SK-N-SH (cell line): Measurements from ENCODE around the gene EFHD1. TPM values are rescaled to one million over a fixed set of nuclear protein-coding genes. Genes with fewer than 3 reads are reported as not detected.
A peak's percentile ranks its signal among the peaks of the same experiment; 100 is the strongest.

ENCODE experiments used
- CTCF ChIA-PET: fragments of 300-600, 350-600 bp; formaldehyde crosslinking; extraction: SDS; loops from one replicate; lab custom pipeline; 2021; lab: Yijun Ruan, JAX
- POLR2A ChIA-PET: fragments of 350-600 bp; sonication (Branson Sonifier 250); formaldehyde crosslinking; extraction: SDS; loops from one replicate; lab custom pipeline; 2020; ENCODE audit warnings: antibody characterized with exemption, inconsistent platforms; lab: Yijun Ruan, JAX
- DNase-seq: peaks from one replicate; pipeline ENCODE4 v3.0.0; 2012
- H2AFZ ChIP-seq: fragments of 200-600 bp; sonication (generic); 2 replicates; pipeline ENCODE4 v1.8.1; 2016; ENCODE audit warnings: antibody characterized with exemption, mild to moderate bottlenecking, low read depth
- H3F3A ChIP-seq: fragments of 200-600 bp; sonication (generic); replicated peaks from 2 replicates; pipeline ENCODE3; 2016; ENCODE audit warnings: antibody characterized with exemption, mild to moderate bottlenecking; ENCODE audit not compliant: insufficient read depth
- H3K27ac ChIP-seq, 2 experiments: fragments of 200-500 bp in 1 of 2; fragments of 200-600 bp in 1 of 2; sonication (Bioruptor generic) in 1 of 2; sonication (generic), shearing (Covaris generic) in 1 of 2; 2 replicates each; pipeline versions ENCODE4 v1.5.1 to v1.6.1; 2014 to 2016; ENCODE audit warnings: low read depth in 2 of 2, inconsistent platforms in 1 of 2, low read length in 1 of 2, mild to moderate bottlenecking in 1 of 2, mixed read lengths in 1 of 2
- H3K27me3 ChIP-seq: fragments of 200-600 bp; sonication (generic), shearing (Covaris generic); 2 replicates; pipeline ENCODE4 v1.6.1; 2016; ENCODE audit warnings: mixed run types; ENCODE audit not compliant: insufficient read depth
- H3K36me3 ChIP-seq, 2 experiments: fragments of 200-500 bp in 1 of 2; fragments of 200-600 bp in 1 of 2; sonication (Bioruptor generic) in 1 of 2; sonication (generic) in 1 of 2; replicated peaks in 1 of 2; 2 replicates each; pipeline versions ENCODE3 to v1.5.1; 2014 to 2016; ENCODE audit warnings: low read length in 1 of 2, mild to moderate bottlenecking in 1 of 2; ENCODE audit not compliant: insufficient read depth in 2 of 2, control insufficient read depth in 1 of 2
- H3K4me1 ChIP-seq, 2 experiments: fragments of 200-500 bp in 1 of 2; fragments of 200-600 bp in 1 of 2; sonication (Bioruptor generic) in 1 of 2; sonication (generic), shearing (Covaris generic) in 1 of 2; 2 replicates each; pipeline versions ENCODE4 v1.5.1 to v1.6.1; 2014 to 2016; ENCODE audit warnings: low read depth in 1 of 2, low read length in 1 of 2, mixed run types in 1 of 2; ENCODE audit not compliant: insufficient read depth in 2 of 2, control insufficient read depth in 1 of 2
- H3K4me2 ChIP-seq: fragments of 200-600 bp; sonication (generic), shearing (Covaris generic); 2 replicates; pipeline ENCODE4 v1.6.1; 2017; ENCODE audit warnings: mixed run types
- H3K4me3 ChIP-seq, 2 experiments: fragments of 200-500 bp in 1 of 2; fragments of 200-600 bp in 1 of 2; sonication (Bioruptor generic) in 1 of 2; sonication (generic), shearing (Covaris generic) in 1 of 2; 2 replicates each; pipeline versions ENCODE4 v1.5.1 to v1.8.1; 2014 to 2016; ENCODE audit warnings: low read depth in 2 of 2, inconsistent platforms in 1 of 2, low read length in 1 of 2, mild to moderate bottlenecking in 1 of 2, mixed read lengths in 1 of 2, moderate library complexity in 1 of 2
- H3K79me2 ChIP-seq: fragments of 200-600 bp; sonication (generic); 2 replicates; pipeline ENCODE4 v1.8.1; 2017; ENCODE audit warnings: mild to moderate bottlenecking; ENCODE audit not compliant: insufficient read depth
- H3K9ac ChIP-seq: fragments of 200-600 bp; sonication (generic); 2 replicates; pipeline ENCODE4 v1.6.1; 2017; ENCODE audit warnings: mixed run types
- H3K9me2 ChIP-seq: fragments of 200-600 bp; sonication (generic); 2 replicates; pipeline ENCODE4 v1.6.1; 2017; ENCODE audit warnings: mixed run types
- H3K9me3 ChIP-seq: fragments of 200-600 bp; sonication (generic); 2 replicates; pipeline ENCODE4 v1.6.1; 2017; ENCODE audit warnings: mixed run types, mild to moderate bottlenecking, moderate library complexity
- H4K20me1 ChIP-seq: fragments of 200-600 bp; sonication (generic); 2 replicates; pipeline ENCODE4 v1.6.1; 2017; ENCODE audit warnings: mild to moderate bottlenecking, mixed run types; ENCODE audit not compliant: insufficient read depth
- CHD2 ChIP-seq: fragments of 150-350 bp; IDR thresholded peaks from 2 replicates; pipeline ENCODE4 v1.6.1; 2018; ENCODE audit warnings: low read length; ENCODE audit not compliant: partially characterized antibody
- CTCF ChIP-seq: fragments of 200-600 bp; sonication (generic); IDR thresholded peaks from 2 replicates; pipeline ENCODE4 v1.6.1; 2017; ENCODE audit warnings: antibody characterized with exemption, mild to moderate bottlenecking, moderate library complexity
- EP300 ChIP-seq, 2 experiments: IDR thresholded peaks; 2 replicates each; pipeline versions ENCODE4 v1.4.0 to v1.6.1; 2012; ENCODE audit warnings: borderline replicate concordance in 1 of 2, low read depth in 1 of 2, low read length in 1 of 2
- FOXJ3 ChIP-seq: sonication (generic); formaldehyde crosslinking; IDR thresholded peaks from 2 replicates; pipeline ENCODE4 v1.5.1; 2020; ENCODE audit warnings: mild to moderate bottlenecking, missing genetic modification reagents
- GABPA ChIP-seq: IDR thresholded peaks from 2 replicates; pipeline ENCODE4 v1.4.0; 2012; ENCODE audit warnings: low read depth, mild to moderate bottlenecking
- GATA2 ChIP-seq: sonication (generic); formaldehyde crosslinking; IDR thresholded peaks from 2 replicates; pipeline ENCODE4 v1.5.0; 2020; ENCODE audit warnings: mild to moderate bottlenecking, missing genetic modification reagents
- NFIC ChIP-seq: IDR thresholded peaks from 2 replicates; pipeline ENCODE4 v1.4.0; 2012; ENCODE audit warnings: borderline replicate concordance
- PBX3 ChIP-seq: IDR thresholded peaks from 2 replicates; pipeline ENCODE4; 2012
- RAD21 ChIP-seq: IDR thresholded peaks from 2 replicates; pipeline ENCODE4 v1.6.1; 2012; ENCODE audit warnings: mild to moderate bottlenecking, low read length
- RCOR1 ChIP-seq: fragments of 150-350 bp; IDR thresholded peaks from 2 replicates; pipeline ENCODE4 v1.6.1; 2017; ENCODE audit warnings: antibody characterized with exemption, low read length
- REST ChIP-seq: IDR thresholded peaks from 2 replicates; pipeline ENCODE4 v1.6.1; 2012; ENCODE audit warnings: mild to moderate bottlenecking, low read depth, low read length, moderate library complexity
- RFX5 ChIP-seq: IDR thresholded peaks from 2 replicates; pipeline ENCODE4 v1.6.1; 2012; ENCODE audit warnings: mild to moderate bottlenecking, improper control_type of control experiment, low read length
- RXRA ChIP-seq: IDR thresholded peaks from 2 replicates; pipeline ENCODE4 v1.4.0; 2012; ENCODE audit warnings: low read depth, mild to moderate bottlenecking, borderline replicate concordance
- SMC3 ChIP-seq: IDR thresholded peaks from 2 replicates; pipeline ENCODE4 v1.6.1; 2012; ENCODE audit warnings: low read depth, low read length, improper control_type of control experiment
- YY1 ChIP-seq: IDR thresholded peaks from 2 replicates; pipeline ENCODE4 v1.4.0; 2012; ENCODE audit warnings: low read depth, mild to moderate bottlenecking
- ZBTB33 ChIP-seq: IDR thresholded peaks from 2 replicates; pipeline ENCODE4 v1.4.0; 2012; ENCODE audit warnings: low read depth, borderline replicate concordance
- WGBS: methylation state at CpG from one replicate; pipeline ENCODE4 v1.1.6; 2017; ENCODE audit warnings: low lambda C conversion rate; 5-methylcytosine and 5-hydroxymethylcytosine counted together
- polyA plus RNA-seq, 3 experiments: library from polyadenylated mRNA; depleted of rRNA; stranded (reverse); fragments of >200 nt; gene quantifications; 2 replicates each; pipeline ENCODE4 v1.2.3, GENCODE V29; 2012

The EFHD1 gene
- polyA plus RNA-seq, 1 of the 3 experiments (the other 2 are of a cell fraction): not detected

GRCh38 chr2:232658217-232658785, 24.9 kb downstream of the EFHD1 start:
- ChIA-PET POLR2A (no interaction called here), CTCF (no interaction called here)
- Histone ChIP-seq H2AFZ (no peak overlapping the region), H3K9ac (no peak overlapping the region), H4K20me1 (no peaks in the 10 kb centered on the region), H3K27me3 (no peaks in the 10 kb centered on the region), H3K27ac (no peak overlapping the region), H3K4me3 (no peak overlapping the region), H3K36me3 (no peaks in the 10 kb centered on the region), H3K79me2 (no peaks in the 10 kb centered on the region), H3K9me2 (no peaks in the 10 kb centered on the region), H3F3A (no peaks in the 10 kb centered on the region), H3K4me2 (no peak overlapping the region), H3K9me3 (no peaks in the 10 kb centered on the region), H3K4me1 (no peaks in the 10 kb centered on the region)
- no peak for DNase-seq
- 47% methylated on average over 7 of the region's 7 CpGs for WGBS
- peak; percentile 13 for TF ChIP-seq CTCF
- no peak for TF ChIP-seq GATA2 (CRISPR knock-in tag)
- no peak for TF ChIP-seq SMC3
- TF ChIP-seq GABPA: no peak

- Histone ChIP-seq H3K9ac (no peak overlapping the region), H3K36me3 (no peaks in the 10 kb centered on the region), H2AFZ (no peak overlapping the region), H3K9me3 (no peaks in the 10 kb centered on the region), H3K79me2 (no peaks in the 10 kb centered on the region), H3F3A (no peaks in the 10 kb centered on the region), H3K27ac (no peak overlapping the region), H3K4me2 (no peak overlapping the region), H3K4me1 (no peaks in the 10 kb centered on the region), H3K9me2 (no peaks in the 10 kb centered on the region), H4K20me1 (no peaks in the 10 kb centered on the region), H3K27me3 (no peaks in the 10 kb centered on the region), H3K4me3 (no peak overlapping the region)
- DNase-seq: no peak
- CTCF ChIA-PET: interaction anchor here (1.1 kb wide), 1 partner anchor 48 kb away, joined by 3 read pairs; no protein-coding TSS in a partner anchor
- POLR2A ChIA-PET: no interaction called here
- WGBS: 78% methylated on average over 2 of the region's 2 CpGs
- TF ChIP-seq NFIC: no peak
- no peak for TF ChIP-seq GATA2 (CRISPR knock-in tag)
- no peak for TF ChIP-seq CHD2
- no peak for TF ChIP-seq YY1
- no peak for TF ChIP-seq REST
- TF ChIP-seq RCOR1: no peak
- TF ChIP-seq FOXJ3 (CRISPR knock-in tag): no peak
- TF ChIP-seq CTCF: no peak
- no peak for TF ChIP-seq RFX5
- no peak for TF ChIP-seq RAD21
- no peak for TF ChIP-seq EP300 (IDR thresholded peaks at IDR 0.05; ENCODE audit: borderline replicate concordance in 1 of 2, low read depth in 1 of 2, low read length in 1 of 2)
- no peak for TF ChIP-seq RXRA
- TF ChIP-seq ZBTB33: no peak
- no peak for TF ChIP-seq PBX3
These were observed 26.0 kb downstream of the EFHD1 start for GRCh38 chr2:232659359-232659758.
